Endodermal cell (in vitro differentiated cells): Measurements from ENCODE around the gene CIART. TPM values are rescaled to one million over a fixed set of nuclear protein-coding genes. Genes with fewer than 3 reads are reported as not detected.

Experiments used
- DNase-seq: peaks from one replicate; pipeline ENCODE4 v3.0.0-alpha.2; 2017
- H3K27ac ChIP-seq: 2 replicates; pipeline ENCODE4 v1.5.1; 2013; ENCODE audit warnings: mild to moderate bottlenecking, low read depth, low read length, moderate library complexity
- H3K27me3 ChIP-seq: 2 replicates; pipeline ENCODE4 v1.6.1; 2013; ENCODE audit warnings: mild to moderate bottlenecking, low read length, moderate library complexity; ENCODE audit not compliant: insufficient read depth, control insufficient read depth, poor library complexity, severe bottlenecking
- H3K36me3 ChIP-seq: 2 replicates; pipeline ENCODE4 v1.7.0; 2013; ENCODE audit warnings: mild to moderate bottlenecking, low read length, moderate library complexity; ENCODE audit not compliant: control insufficient read depth, insufficient read depth
- H3K4me1 ChIP-seq: one replicate; pipeline ENCODE4 v1.7.0; 2013; ENCODE audit warnings: low read length; ENCODE audit not compliant: control insufficient read depth, insufficient read depth
- H3K4me3 ChIP-seq: 2 replicates; pipeline ENCODE4 v1.5.1; 2013; ENCODE audit warnings: mild to moderate bottlenecking, low read length, moderate library complexity
- H3K9ac ChIP-seq: 2 replicates; pipeline ENCODE4 v1.6.1; 2013; ENCODE audit warnings: mild to moderate bottlenecking, low read length, moderate library complexity; ENCODE audit not compliant: poor library complexity, severe bottlenecking; ENCODE audit errors: extremely low read depth
- H3K9me3 ChIP-seq: 2 replicates; pipeline ENCODE4 v1.6.1; 2013; ENCODE audit warnings: mild to moderate bottlenecking, low read length, moderate library complexity; ENCODE audit not compliant: control insufficient read depth
- H3K27ac Mint-ChIP-seq: 2 replicates; pipeline ENCODE4 v1.8.0; 2020; ENCODE audit warnings: mixed read lengths
- H3K27me3 Mint-ChIP-seq: 2 replicates; pipeline ENCODE4 v1.8.0; 2021; ENCODE audit warnings: mild to moderate bottlenecking, mixed read lengths; ENCODE audit not compliant: insufficient read depth
- H3K36me3 Mint-ChIP-seq: 2 replicates; pipeline ENCODE4 v1.8.0; 2020; ENCODE audit warnings: low read depth, mixed read lengths
- H3K4me1 Mint-ChIP-seq: 2 replicates; pipeline ENCODE4 v1.8.0; 2020; ENCODE audit warnings: mixed read lengths
- H3K4me3 Mint-ChIP-seq: 2 replicates; pipeline ENCODE4 v1.8.0; 2020; ENCODE audit warnings: mild to moderate bottlenecking, moderate library complexity, mixed read lengths
- H3K9me3 Mint-ChIP-seq: 2 replicates; pipeline ENCODE4 v1.8.0; 2020; ENCODE audit warnings: mild to moderate bottlenecking, mixed read lengths
- WGBS, 2 experiments: methylation state at CpG; one replicate each; pipeline versions ENCODE4 v1.1.5 to v1.1.7; 2013; ENCODE audit warnings: missing lambda C conversion rate in 2 of 2, mixed read lengths in 1 of 2; ENCODE audit not compliant: insufficient coverage in 1 of 2, insufficient read length in 1 of 2; 5-methylcytosine and 5-hydroxymethylcytosine counted together
- total RNA-seq, 2 donors: library from RNA; stranded (reverse); fragmentation: NEBNext Ultra II Directional in 1 of 2; extraction: Animal tissue kit (Norgen Biotek cat#: 25700) in 1 of 2; gene quantifications; 2 replicates in 1 of 2; 3 replicates in 1 of 2; pipeline ENCODE4 v1.2.1, GENCODE V29; 2021
- TF ChIP-seq, protein P1 (sequence below): fragments of 200-600 bp; sonication (generic); conservative IDR thresholded peaks from 2 replicates; pipeline ENCODE4 v1.5.0; 2021; ENCODE audit warnings: antibody characterized with exemption, mild to moderate bottlenecking

Gene CIART
- total RNA-seq, 2 donors from 2014 or later = 3.3 to 6.8 TPM

DNA sequence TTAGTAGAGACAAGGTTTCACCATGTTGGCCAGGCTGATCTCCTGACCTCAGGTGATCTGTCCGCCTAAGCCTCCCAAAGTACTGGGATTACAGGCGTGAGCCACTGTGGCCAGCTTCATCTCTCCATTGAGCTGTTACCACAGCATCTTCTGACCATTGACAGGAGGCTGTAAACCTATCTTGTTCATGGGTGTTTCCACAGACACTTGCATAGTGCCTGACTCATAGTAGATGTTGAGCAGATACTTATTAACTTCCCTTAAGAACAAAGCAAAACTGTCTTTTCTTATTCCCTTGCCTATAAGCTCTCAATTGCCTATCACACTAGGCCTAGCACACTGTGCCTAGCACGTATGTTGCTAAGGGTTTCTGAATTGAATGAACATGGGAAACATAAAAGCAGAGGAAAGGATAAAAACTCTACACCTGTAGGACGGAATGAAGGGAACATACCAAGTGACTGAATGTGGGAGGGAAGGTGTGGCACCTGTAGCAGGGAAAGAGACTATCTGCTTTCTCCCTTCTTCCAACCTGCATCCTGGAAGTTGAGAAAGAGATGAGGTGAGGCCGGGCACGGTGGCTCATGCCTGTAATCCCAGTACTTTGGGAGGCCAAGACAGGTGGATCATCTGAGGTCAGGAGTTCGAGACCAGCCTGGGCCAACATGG, 10.9 kb upstream of the CIART start:
- Mint-ChIP-seq H3K9me3 (no peaks in the 10 kb centered on the region), H3K36me3 (peaks cover 11% of the 10 kb centered on the region), H3K4me1 (peaks cover 39% of the 10 kb centered on the region), H3K27ac (no peak overlapping the region), H3K4me3 (no peak overlapping the region), H3K27me3 (no peaks in the 10 kb centered on the region)
- WGBS, 2 experiments = 92% methylated on average over 7 of the region's 7 CpGs
- TF ChIP-seq, protein P1, sequence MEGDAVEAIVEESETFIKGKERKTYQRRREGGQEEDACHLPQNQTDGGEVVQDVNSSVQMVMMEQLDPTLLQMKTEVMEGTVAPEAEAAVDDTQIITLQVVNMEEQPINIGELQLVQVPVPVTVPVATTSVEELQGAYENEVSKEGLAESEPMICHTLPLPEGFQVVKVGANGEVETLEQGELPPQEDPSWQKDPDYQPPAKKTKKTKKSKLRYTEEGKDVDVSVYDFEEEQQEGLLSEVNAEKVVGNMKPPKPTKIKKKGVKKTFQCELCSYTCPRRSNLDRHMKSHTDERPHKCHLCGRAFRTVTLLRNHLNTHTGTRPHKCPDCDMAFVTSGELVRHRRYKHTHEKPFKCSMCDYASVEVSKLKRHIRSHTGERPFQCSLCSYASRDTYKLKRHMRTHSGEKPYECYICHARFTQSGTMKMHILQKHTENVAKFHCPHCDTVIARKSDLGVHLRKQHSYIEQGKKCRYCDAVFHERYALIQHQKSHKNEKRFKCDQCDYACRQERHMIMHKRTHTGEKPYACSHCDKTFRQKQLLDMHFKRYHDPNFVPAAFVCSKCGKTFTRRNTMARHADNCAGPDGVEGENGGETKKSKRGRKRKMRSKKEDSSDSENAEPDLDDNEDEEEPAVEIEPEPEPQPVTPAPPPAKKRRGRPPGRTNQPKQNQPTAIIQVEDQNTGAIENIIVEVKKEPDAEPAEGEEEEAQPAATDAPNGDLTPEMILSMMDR = no peak
- Histone ChIP-seq H3K4me3 (no peak overlapping the region), H3K27ac (peak overlapping the region; percentile 19), H3K27me3 (no peaks in the 10 kb centered on the region), H3K36me3 (peaks cover 10% of the 10 kb centered on the region), H3K9me3 (no peaks in the 10 kb centered on the region), H3K9ac (no peak overlapping the region), H3K4me1 (peaks cover 9% of the 10 kb centered on the region)
- DNase-seq = no peak

DNA sequence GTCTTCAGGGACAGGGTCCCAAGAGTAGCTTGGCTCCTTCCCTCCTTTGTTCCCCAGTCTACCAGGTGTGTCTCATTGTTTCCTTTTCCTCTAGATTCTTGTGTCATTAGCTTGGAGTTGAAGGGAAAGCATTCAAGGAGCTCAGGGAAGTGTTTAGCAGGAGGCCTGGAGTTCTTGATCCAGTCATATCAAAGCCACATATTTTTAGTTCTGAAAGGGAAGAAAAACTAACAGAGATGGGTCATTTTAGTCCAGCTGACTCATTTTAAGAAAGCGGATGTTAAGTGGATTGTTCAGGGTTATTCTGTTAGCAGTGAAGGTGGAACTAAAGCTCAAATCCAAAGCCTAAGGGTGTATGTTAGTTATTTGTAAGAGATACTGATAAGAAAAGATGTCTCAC, 9.0 kb upstream of the CIART start:
- H3K9me3 ChIP-seq = no peaks in the 10 kb centered on the region
- peak overlapping the region; percentile 72 for H3K4me3 ChIP-seq
- Mint-ChIP-seq H3K36me3 (no peaks in the 10 kb centered on the region), H3K27ac (no peak overlapping the region), H3K27me3 (no peaks in the 10 kb centered on the region), H3K9me3 (no peaks in the 10 kb centered on the region), H3K4me3 (peak overlapping the region; percentile 38), H3K4me1 (peaks cover 22% of the 10 kb centered on the region)
- no peak overlapping the region for H3K9ac ChIP-seq
- no peaks in the 10 kb centered on the region for H3K4me1 ChIP-seq
- DNase-seq = no peak
- no peaks in the 10 kb centered on the region for H3K27me3 ChIP-seq
- WGBS, 2 experiments = 80 to 82% methylated on average over 1 of the region's 1 CpG
- H3K27ac ChIP-seq = no peak overlapping the region
- TF ChIP-seq, protein P1 = no peak
- no peaks in the 10 kb centered on the region for H3K36me3 ChIP-seq

DNA sequence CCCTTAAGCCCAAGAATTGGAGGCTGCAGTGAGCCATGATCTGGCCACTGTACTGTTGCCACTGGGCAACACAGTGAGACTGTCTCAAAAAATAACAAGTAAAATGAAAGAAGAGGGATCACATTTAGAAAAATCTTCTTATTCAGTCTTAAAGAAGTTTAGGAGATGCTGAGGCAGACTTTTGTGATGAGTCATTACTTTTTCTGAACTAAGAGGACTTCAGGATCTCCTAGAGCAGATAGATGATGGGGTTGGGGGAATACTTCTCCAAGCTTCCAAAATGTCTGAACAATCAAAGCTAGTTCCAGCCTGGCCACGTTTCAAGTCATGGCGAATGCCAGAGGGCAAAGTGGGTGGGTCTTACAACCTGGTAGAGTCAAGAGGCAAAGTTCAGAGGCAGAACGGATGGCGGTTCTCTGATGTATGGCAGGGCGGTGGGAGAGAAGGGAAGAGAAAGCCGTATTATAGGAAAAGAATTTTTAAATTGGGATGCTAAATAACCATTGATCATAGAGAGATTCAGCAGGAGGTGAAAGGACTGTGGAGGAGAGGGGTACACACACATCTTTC, 2.1 kb upstream of the CIART start:
- Histone ChIP-seq H3K36me3 (no peaks in the 10 kb centered on the region), H3K4me3 (no peak overlapping the region), H3K4me1 (no peaks in the 10 kb centered on the region), H3K9me3 (no peaks in the 10 kb centered on the region), H3K9ac (no peak overlapping the region), H3K27ac (no peak overlapping the region), H3K27me3 (peaks cover 22% of the 10 kb centered on the region)
- no peaks in the 10 kb centered on the region for H3K36me3 Mint-ChIP-seq
- H3K9me3 Mint-ChIP-seq = peaks cover 11% of the 10 kb centered on the region
- 86 to 98% methylated on average over 4 to 6 of the region's 6 CpGs for WGBS, 2 experiments
- DNase-seq = no peak
- H3K4me3 Mint-ChIP-seq = no peak overlapping the region
- peaks cover 29% of the 10 kb centered on the region for H3K27me3 Mint-ChIP-seq
- TF ChIP-seq, protein P1 = no peak
- H3K4me1 Mint-ChIP-seq = peaks cover 11% of the 10 kb centered on the region
- no peak overlapping the region for H3K27ac Mint-ChIP-seq
